IPS-NIHi7 (cell line): ENCODE measurements around the gene ABCB11.
"Not testable (repeated sequence)": the region's sequence is repeated elsewhere in the genome, so short reads cannot be mapped to it uniquely, and the experiment has no call there.

Experiments
- DNase-seq: peaks from one replicate; pipeline ENCODE4 v3.0.0; 2012; ENCODE audit warnings: mixed read lengths; ENCODE audit errors: extremely low spot score

Gene ABCB11

DNA sequence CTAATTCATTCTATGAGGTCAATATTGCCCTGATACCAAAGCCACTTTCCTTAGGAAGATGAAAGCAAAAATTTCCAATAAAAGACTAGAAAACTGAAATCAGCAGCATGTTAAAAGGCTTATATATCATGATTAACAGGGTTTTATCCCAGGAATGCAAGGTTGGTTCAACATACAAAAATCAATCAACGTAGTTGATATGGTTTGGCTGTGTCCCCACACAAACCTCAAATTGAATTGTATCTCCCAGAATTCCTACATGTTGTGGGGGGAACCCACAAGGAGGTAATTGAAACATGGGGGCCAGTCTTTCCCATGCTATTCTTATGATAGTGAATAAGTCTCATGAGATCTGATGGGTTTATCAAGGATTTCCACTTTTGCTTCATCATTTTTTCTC lies 11.7 kb upstream of the ABCB11 start:
- DNase-seq: no peak

DNA sequence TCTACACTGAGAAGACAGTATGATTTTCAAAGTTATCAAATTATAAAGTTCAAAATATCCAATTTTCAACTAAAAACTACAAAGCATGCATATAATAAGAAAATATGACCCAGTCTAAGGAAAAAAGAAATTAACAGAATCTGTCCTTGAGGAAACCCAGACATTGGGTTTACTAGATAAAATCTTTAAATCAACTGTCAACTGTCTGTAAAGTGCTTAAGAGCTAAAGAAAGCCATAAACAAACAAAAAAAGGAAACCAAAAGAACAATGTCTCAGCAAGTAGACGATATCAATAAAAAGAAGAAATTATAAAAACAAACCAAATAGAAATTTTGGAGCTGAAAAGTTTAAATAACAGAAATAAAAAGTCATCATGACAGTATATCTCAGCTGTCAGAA lies 10.5 kb upstream of the ABCB11 start:
- DNase-seq: no peak

DNA sequence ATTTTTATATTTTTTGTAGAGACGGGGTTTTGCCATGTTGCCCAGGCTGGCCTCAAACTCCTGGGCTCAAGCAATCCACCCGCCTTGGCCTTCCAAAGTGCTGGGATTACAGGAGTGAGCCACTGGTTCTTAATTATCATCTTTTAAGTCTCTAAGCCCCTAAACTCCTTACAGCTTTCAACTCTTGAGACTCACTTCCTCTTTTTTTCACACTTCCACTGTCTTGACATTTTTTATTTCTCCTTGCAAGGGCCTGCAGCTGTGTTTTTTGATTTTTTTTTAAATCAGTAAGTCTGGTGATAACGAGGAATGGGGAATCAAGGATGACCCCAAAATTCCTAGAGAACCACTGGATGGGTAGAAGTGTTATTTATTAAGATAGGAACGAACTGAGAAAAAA lies 8.6 kb upstream of the ABCB11 start:
- no peak for DNase-seq

DNA sequence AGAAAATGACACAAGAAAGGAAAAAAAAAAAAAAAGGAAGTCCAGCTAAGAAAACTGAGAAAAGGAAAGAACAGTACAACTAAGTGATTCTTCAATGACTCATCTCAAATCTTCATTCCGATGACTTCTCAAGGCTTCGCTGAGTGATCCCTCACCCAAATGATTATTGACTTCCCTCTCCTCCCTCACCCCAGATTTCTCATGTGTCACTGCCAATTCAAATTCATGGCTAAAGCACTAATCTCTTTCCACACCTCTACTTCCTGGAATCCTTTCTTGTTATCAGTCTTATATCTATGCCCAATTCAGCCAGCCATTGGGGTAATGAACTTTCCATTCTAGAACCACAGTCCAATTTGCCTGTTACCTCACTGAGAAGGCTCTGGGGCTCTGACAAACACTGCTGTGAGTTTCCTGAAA lies 7.2 kb upstream of the ABCB11 start:
- no peak for DNase-seq

DNA sequence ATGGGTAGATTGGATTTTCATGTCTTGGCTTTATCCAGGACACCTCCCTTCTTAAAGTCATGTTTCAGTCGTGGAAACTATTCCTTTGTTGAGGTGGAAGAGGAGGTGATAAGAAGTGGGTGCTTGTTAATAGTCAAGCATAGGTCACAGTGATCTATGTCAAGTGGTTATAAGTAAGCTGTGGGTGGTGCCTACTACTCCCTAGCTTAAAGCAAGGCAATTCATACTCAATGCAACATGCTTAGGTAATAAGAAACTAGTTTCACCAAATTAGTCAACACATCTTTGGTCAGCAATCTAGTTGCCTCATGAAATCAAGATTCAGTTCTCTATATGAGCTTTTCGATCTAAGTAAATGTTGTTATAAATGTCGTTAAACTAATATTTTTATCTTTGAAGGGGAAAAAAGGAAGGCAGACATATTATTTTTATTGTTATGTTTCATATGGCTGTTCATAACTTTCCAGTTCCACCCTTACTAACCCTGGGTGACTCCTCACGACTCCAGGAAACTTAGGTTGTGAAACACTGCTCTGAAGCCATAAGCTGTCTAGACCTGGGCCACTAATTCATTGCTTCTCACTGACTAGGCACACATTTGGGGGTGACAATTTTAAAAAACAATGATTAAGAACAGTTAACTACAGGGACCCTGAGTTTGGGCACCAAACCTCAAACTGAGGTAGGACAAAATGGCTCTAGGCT lies 5.8 kb upstream of the ABCB11 start:
- DNase-seq: no peak

DNA sequence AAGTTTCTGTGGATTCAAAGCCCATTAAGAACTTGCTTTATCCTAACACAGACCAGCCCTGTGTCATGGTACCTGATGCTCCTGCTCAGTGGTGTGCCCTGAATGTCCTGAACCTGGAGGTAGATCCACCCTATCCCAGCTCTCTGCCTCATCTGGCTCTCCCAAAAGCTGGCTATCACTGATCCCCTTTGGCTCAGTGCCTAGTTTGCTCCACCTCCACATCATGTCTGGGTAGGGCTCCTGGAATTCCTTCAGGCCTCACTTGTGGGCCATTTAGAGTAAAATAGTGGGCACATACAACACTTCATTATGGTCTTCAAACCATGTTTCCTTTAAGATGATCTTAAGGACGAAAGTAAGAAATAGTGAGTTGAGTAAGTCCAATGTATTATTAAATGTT lies 4.8 kb upstream of the ABCB11 start:
- no peak for DNase-seq

DNA sequence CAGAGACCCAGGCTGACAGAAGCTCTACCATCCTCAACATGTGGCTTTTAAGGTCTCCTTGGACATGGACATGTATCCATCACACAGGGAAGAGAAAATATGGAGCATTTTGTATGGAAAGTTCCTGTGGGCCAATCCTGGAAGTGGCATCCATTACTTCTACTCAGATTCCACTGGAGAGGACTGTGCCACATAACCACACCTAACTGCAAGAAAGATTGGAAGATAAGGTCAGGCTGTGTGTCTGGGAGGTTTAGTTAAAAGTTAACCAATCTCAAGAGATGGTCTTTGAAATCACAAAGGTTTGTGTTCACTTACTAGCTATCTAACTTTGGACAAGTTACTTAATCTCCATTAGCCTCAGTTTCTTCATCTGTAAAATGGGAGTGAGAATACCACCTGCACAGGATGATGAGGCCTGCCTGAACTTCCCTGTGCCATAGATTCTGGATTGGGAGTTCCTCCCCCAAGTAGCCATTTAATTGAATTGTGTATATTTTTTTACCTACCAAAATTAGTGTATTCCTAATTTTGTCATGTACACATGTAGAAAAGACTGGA lies 3.9 kb upstream of the ABCB11 start:
- DNase-seq: no peak

DNA sequence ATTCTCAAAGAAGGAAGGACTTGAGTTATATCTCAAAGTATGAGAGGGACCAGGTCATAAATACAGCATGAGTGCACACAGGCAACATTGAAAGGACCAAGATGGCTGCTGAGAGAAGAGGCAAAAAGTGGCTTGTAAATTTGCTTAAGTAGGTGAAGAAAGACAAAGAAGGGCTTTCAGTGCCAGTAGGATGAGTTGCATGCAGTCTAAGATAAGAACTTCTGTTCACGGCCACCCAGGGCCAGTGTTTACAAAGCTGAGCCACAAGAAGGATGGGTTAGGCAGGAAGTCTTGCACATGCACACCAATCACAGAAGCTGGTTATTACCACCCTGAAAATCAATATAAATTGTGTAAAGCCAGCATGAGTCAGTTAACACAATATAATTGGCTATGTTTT lies 3.1 kb upstream of the ABCB11 start:
- DNase-seq: no peak

DNA sequence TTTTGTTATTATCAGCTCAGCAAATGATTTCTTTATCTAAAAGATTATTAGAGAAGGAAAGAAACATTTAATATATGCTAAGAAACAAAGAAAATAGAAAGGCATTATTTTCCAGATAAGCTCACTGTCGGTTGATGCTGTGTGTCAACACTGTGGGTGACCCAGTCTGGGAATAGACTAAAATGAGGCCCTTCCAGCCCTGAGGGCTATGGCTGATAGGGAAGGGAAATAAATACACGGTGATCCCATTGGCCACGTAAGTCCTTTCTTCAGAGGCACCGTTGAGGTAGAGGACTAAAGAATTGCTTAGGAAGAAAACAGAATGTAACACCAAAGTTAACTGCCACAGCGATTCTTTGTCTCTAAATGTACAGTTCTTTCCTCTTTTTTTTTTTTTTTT lies 1.8 kb downstream of the ABCB11 start:
- DNase-seq: no peak

DNA sequence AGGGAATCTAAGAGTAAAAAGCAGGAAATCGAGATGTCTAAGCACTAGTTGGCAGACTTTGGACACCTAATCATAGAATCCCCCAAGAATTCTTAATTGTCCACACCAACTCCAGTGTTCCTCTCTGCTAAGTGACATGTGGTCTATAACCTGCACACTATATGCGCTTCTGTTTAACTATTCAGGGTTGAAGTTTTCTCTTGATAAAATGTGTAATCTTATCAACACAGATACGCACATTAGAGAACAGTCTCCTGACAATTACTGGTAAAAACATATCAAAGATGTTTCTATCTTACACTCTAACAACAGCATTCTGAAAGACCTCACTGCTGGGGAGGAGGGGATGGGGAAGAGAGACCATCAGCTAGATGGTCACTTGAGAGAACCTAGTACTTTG lies 3.9 kb downstream of the ABCB11 start:
- DNase-seq: no peak

DNA sequence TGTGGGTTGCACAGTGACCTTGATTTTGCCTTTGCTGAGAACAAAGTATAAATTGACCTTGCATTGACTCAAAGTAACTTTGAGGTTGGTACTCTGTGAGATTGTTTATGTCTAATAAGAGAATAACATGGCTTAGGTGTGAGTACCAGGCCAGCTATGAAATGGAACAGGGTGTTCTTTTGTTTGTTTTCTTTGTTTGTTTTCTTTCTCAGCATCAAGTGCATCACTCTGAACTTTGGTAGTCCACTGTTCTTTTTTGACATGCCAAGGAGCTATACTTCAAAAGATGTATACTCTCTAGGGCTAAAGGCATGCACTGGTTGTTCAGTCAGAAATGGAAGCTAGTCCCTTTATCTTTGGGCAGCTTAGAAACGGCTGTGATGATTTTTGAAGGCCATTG lies 5.1 kb downstream of the ABCB11 start:
- DNase-seq: no peak

DNA sequence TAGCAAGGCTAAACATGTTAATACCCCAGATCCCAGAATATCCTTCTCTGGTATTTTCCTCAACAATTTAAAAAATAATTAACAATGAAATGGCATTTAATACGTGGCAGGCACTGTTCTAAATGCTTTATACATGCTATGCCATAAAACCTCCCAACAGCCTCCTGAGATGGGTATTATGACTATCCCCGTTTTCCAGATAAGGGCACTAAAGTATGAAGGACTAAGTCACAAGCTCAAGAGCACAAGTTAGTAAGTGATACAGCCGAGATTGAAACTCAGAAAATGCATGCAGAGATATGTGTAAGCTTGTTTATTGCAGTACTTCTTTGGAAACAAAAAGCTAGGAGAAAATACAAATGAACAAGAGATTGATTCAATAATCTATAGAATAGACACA lies 8.0 kb downstream of the ABCB11 start:
- no peak for DNase-seq

DNA sequence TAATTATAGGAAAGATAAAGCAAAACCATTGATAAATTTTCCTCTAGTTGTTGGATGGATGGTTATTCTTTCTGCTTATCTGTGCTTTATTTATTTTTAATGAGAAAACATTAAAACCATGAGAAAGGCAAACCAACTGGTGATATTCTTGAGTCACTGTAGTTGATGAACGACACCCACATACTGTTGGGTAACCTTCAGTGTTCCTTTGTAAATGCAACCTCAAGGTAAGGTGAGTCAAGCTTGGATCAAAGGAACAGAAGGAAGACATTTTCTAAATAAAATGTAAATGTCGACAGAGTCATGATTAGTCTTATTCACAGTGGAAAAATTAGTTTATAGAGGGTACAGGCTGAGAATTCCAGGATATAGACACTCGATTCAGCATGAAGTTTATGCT lies 12.7 kb downstream of the ABCB11 start:
- DNase-seq: no peak

DNA sequence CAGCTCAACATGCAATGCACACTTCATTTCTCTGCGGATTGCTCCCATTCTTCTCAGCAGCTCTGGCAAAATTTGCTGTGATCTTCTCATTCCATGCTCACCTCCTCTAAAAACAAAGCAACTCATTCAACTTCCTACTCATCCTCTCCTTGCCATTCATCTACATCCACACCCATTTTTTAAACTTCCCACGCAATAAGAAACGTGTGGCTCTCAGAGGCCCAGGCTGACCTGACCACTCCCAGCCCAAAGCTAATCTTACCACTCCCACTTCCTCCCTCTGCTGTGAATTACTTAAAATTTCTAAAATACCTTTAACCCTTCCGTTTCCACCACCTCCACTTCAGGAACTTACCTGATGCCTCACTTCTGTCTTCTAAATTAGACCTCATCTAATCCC lies 15.2 kb downstream of the ABCB11 start:
- no peak for DNase-seq

DNA sequence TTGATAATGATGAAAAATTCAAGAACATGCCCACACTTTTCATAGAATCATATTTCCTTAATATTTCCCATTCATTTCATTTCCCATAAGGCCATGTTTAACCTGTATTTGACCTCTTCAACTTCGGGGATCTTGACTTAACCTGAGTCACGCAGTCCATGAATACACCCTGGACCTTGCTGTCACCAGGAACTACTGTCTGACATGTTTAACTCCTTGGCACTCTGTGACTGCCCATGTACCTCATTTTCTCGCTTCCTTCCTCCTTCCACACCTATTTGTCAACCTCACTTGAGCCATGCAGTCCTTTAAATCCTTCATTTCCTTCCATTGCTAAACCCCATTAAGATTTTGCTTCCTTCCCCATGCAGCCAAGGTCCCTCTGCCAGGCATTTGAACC lies 16.3 kb downstream of the ABCB11 start:
- DNase-seq: no peak

DNA sequence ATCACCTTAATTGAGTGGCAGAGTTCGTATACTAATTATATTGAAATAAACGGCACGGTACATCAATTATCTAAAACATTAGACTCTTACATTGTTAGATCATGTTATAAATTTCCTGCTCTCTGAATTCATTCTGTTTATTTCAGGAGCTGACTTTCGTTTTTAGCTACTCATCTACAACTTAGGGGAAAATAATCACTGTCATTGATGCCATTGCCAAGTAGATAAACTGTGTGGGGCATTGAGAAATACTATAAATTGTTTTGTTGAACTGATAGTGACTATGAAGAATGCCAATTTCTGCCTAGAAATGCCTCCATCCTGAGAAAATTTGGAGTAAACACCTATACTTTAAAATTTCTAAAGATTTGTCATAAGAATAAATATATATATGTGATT lies 17.5 kb downstream of the ABCB11 start:
- DNase-seq: no peak

DNA sequence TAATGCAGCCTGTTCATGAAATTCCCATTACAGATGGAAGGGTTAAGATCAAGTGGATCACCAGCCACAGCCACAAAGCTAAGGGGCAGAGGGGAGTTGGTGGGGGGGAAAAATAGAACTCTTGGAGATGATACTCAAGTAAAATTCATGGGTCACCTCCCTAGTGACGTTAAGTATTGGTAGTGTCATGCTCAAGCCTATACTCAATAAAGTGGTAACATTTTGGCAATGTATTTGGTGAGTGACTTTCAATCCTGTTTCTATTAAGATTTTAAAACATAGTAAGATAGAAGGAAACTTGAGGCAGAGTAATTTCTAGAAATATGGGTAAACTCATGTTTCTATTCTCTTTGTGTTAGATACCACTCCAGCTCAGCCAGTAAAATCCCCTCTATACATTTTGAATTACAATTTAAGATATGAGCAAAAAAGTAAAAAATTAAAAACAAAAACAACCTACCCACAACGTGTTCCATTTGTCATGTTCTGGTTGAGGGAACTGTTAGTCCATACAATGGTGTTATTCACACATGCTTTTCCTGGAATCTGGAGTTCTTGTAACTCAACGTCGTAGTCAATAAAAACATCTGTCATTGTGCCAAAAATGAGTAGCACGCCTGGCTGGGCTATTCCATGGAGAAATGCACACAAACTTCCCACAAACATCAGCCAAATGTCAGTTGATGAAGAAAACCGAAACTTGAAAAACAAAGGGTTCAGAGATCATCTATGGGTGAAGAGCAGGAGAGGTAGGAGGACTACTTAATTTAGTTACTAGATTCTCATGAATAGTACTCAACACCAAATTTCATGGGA lies 18.1 kb downstream of the ABCB11 start:
- no peak for DNase-seq

DNA sequence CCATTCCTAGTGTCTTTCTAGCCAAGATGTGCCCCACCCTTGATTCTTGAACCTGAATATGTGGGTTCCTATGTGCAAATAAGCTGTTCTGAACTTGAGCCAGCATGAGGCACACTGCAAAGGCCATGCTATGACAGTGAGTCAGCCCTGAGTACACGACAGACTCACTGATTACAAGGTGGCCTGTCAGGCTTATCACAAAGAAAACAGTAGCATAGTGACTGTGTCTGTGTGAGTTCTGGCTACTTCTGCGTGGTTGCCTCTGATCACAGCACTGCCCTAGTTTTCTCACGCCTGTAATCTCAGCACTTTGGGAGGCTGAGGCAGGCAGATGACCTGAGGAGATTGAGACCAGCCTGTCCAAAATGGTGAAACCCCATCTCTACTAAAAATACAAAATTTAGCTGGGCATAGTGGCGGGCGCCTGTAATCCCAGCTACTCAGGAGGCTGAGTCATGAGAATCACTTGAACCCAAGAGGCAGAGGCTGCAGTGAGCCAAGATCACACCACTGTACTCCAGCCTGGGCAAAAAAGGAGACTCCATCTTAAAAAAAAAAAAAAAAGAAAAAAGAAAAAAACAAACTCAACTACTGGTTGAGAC lies 18.8 kb downstream of the ABCB11 start:
- DNase-seq: not testable (repeated sequence)

DNA sequence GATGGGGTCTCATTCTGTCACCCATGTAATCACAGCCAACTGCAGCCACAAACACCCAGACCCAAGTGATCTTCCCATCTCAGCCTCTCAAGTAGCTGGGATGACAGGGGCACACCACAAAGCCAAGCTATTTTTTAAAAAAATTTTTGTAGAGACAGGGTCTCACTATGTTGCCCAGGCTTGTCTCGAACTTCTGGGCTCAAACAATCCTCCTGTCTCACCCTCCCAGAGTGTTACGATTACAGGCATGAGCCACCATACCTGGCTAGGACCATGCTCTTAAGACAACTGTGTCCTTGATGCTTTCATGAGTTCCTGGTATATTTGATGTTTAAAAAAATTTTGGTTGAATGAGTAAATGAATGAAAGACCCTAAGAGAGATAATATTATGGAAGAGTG lies 19.4 kb downstream of the ABCB11 start:
- no peak for DNase-seq

DNA sequence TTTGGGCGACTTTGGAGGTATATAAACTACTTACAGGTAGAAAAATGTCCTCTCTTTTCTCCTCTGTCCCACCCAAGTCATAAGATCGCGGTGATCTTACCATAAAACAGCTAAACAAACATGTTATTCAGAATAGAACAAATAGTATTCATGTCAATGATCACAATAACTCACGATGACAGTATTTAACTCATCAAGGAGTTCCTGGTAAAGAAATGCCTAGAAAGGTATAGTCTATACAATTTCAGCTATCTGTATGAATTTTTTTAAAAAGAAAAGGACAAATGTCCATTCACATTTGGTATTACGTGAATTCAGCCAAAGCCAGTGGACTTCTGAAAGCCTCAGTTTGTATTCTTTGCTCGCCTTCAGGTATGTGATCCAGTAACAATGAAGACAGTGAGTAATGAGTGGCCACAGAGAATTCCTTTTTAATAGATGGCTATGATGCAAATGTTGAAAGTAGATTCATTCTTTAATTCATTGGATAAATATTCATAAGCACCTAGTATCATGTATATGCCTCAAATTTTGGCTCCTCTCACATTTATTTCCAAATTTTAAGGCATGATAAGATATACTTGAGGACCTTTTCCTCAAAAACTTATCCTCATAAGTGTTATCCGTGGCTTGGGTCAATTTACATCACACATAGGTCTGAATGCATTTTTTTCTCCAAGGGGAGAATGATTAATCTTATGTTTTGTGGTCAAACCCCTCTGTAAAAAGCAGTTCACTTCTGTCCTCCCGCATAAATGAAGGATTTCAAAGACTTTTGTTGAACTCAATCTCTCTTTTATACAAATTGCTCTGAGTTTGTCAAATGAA lies 20.3 kb downstream of the ABCB11 start:
- DNase-seq: no peak

DNA sequence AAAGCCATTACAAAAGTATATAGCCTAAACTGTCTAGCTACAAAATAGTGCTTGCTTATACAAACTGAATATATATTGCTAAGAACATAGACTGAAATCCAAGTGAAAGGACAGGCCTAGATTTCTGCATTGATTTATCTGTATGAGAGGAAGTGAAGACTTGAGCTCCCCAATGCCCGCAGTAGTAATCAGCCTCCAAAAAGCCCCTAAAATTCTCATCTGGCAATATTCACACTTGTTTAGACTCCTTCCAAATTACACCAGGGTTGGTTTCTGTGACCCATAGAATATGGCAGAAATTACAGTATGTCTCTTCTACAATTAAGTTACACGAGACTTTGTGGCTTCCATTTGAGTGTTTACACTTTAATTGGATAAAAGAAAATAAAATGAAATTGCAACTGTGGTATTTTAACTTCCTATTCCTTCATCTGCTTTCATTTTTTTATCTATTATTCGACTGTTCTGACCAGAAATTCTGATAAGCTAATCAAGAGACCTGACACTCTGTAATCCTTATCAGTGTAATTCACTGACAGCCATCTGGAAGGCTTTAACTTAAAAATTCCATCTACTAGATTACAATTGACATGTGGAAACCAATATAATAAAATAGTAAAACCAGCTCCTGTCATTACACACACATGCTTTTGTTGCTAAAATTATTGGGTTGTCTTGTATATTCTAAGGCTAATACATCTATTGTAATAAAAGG lies 21.1 kb downstream of the ABCB11 start:
- no peak for DNase-seq
